Suprapubic skin (tissue), 4 donors: ENCODE results near the gene ZNF737.

Experiments
- CTCF ChIP-seq, 2 donors: fragments of 200-600 bp in 1 of 2; fragments of 450-650 bp in 1 of 2; sonication (generic) in 1 of 2; IDR thresholded peaks; one replicate each; pipeline ENCODE4 v1.5.1; 2016 to 2019; ENCODE audit warnings: antibody characterized with exemption in 2 of 2, mild to moderate bottlenecking in 1 of 2, moderate library complexity in 1 of 2
- POLR2A ChIP-seq, 2 donors: fragments of 450-650 bp; IDR thresholded peaks; one replicate each; pipeline ENCODE4 v1.6.1; 2017; ENCODE audit warnings: antibody characterized with exemption in 2 of 2, mild to moderate bottlenecking in 2 of 2, moderate library complexity in 2 of 2
- POLR2AphosphoS5 ChIP-seq, 3 donors: sonication (generic); formaldehyde crosslinking; IDR thresholded peaks; one replicate each; pipeline ENCODE4 v1.6.1; 2017; ENCODE audit warnings: antibody characterized with exemption in 3 of 3

DNA sequence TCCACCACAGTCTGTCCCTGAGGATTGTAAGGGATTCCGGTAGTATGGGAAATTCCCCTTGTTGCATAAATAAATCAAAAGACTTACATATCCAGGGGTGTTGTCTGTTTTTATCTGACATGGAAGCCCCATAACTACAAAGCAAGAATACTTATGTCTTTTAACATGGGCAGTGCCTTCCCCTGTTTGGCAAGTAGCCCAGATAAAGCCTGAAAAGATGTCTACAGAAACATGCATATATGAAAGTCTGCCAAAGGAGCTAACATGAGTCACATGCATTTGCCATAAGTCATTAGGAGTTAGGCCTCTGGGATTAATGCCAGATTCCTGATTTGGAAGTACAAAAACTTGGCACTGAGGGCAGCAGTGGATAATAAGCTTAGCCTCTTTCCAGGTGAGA, 62.1 kb downstream of the ZNF737 start:
- TF ChIP-seq CTCF (IDR thresholded peaks at IDR 0.05), result no peak
- TF ChIP-seq POLR2A (IDR thresholded peaks at IDR 0.05), result no peak
- TF ChIP-seq POLR2AphosphoS5 (IDR thresholded peaks at IDR 0.05), result no peak
